HFFc6 (cell line): ENCODE results near the gene A1BG. TPM values are rescaled to one million over a fixed set of nuclear protein-coding genes. Genes with fewer than 3 reads are reported as not detected.
"Not testable (repeated sequence)": the region's sequence is repeated elsewhere in the genome, so short reads cannot be mapped to it uniquely, and the experiment has no call there.

Source experiments
- DNase-seq: peaks from one replicate; pipeline ENCODE4 v3.0.0-alpha.2; 2018
- H3K27ac Mint-ChIP-seq: 2 replicates; pipeline ENCODE4 v1.8.0; 2020; ENCODE audit warnings: mild to moderate bottlenecking, mixed read lengths
- H3K27me3 Mint-ChIP-seq: 2 replicates; pipeline ENCODE4 v1.8.0; 2021; ENCODE audit warnings: mild to moderate bottlenecking, moderate library complexity, mixed read lengths; ENCODE audit not compliant: insufficient read depth
- H3K36me3 Mint-ChIP-seq: 2 replicates; pipeline ENCODE4 v1.8.0; 2021; ENCODE audit warnings: low read depth, mixed read lengths
- H3K4me1 Mint-ChIP-seq: 2 replicates; pipeline ENCODE4 v1.8.0; 2020; ENCODE audit warnings: low read depth, mixed read lengths
- H3K4me3 Mint-ChIP-seq: 2 replicates; pipeline ENCODE4 v1.8.0; 2020; ENCODE audit warnings: mild to moderate bottlenecking, moderate library complexity, mixed read lengths
- H3K9me3 Mint-ChIP-seq: 2 replicates; pipeline ENCODE4 v1.8.0; 2020; ENCODE audit warnings: mild to moderate bottlenecking, mixed read lengths
- total RNA-seq, 6 experiments: library from RNA; stranded (reverse); fragmentation: NEBNext Ultra II Directional; extraction: Animal tissue kit (Norgen Biotek cat#: 25700); gene quantifications; 2 replicates in 1 of 6; 3 replicates in 5 of 6; pipeline ENCODE4 v1.2.3, GENCODE V29; 2021
- TF ChIP-seq, protein P1 (sequence below): fragments of 200-600 bp; sonication (generic); IDR thresholded peaks from 2 replicates; pipeline ENCODE4 v1.5.0; 2021; ENCODE audit warnings: antibody characterized with exemption, mild to moderate bottlenecking

The A1BG gene
- total RNA-seq, 6 experiments from 2014 or later = 21.2 to 36.9 (median 25.4) TPM

DNA sequence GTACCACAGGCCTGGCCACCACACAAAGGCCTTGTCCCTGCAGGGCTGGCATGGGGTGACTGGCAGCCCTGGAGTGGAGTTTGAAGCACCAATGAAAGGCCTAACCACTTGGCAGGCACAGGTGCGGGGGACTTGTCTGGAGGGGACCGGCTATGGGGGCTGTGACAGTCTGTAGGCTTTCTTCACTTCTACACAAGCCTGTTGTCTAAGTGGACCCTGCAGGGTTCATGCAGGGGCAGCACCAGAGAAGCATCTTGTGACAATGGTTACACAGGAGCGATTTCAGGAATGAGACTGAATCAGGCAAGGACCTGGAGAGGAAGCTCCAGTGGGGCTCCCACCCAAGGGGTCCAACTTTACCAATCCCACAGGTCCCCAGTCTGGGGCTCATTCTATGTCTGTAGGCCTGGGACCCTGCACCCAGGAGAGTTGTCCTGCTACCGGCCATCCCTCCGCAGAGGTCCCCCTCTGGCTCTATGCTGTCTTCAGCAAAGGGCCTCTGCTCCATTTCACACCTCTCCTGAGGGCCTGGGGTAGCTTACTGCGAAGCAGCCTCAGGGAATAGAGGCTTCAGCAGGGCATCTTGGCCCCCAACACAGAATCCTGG lies 29.8 kb upstream of the A1BG start:
- DNase-seq = no peak
- Mint-ChIP-seq H3K4me1 (peaks cover 34% of the 10 kb centered on the region), H3K9me3 (no peaks in the 10 kb centered on the region), H3K27me3 (peaks cover 9% of the 10 kb centered on the region), H3K36me3 (peaks cover 10% of the 10 kb centered on the region), H3K4me3 (no peak overlapping the region), H3K27ac (no peak overlapping the region; the same call in 1 of the 2 replicates)
- TF ChIP-seq, protein P1, sequence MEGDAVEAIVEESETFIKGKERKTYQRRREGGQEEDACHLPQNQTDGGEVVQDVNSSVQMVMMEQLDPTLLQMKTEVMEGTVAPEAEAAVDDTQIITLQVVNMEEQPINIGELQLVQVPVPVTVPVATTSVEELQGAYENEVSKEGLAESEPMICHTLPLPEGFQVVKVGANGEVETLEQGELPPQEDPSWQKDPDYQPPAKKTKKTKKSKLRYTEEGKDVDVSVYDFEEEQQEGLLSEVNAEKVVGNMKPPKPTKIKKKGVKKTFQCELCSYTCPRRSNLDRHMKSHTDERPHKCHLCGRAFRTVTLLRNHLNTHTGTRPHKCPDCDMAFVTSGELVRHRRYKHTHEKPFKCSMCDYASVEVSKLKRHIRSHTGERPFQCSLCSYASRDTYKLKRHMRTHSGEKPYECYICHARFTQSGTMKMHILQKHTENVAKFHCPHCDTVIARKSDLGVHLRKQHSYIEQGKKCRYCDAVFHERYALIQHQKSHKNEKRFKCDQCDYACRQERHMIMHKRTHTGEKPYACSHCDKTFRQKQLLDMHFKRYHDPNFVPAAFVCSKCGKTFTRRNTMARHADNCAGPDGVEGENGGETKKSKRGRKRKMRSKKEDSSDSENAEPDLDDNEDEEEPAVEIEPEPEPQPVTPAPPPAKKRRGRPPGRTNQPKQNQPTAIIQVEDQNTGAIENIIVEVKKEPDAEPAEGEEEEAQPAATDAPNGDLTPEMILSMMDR = no peak

DNA sequence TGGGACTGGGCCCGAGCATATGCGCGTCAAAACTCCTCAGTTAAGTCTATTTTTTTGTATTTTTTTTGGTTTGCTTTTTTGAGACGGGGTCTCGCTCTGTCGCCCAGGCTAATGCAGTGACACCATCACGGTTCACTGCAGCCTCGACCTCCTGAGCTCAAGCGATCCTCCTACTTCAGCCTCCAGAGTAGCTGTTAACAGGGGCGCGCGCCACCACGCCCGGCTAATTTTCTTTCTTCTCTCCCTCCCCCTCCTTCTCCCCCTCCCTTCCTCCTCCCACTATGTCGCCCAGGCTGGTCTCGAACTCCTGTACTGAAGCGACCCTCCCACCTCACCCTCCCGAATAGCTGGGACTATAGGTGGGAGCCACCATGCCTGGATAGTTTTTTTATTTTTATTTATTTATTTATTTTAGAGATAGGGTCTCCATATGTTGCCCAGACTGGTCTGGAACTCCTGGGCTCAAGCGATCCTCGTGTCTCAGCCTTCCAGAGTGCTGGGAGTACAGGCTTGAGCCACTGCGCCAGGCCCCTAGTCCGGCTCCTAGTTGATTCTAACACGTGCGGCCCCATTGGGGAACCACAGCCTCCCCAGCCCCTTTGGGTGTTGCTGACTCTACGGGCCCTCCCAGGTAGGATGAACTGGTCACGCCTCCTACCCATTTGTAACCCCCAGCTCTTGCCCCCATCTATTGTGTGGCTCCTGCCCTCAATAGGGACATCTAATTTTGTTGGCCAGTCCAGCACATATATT lies 28.3 kb upstream of the A1BG start:
- Mint-ChIP-seq H3K27me3 (no peaks in the 10 kb centered on the region; the same call in 1 of the 2 replicates), H3K4me1 (peaks cover 29% of the 10 kb centered on the region), H3K27ac (peak overlapping the region; percentile 92), H3K36me3 (no peaks in the 10 kb centered on the region), H3K4me3 (peak overlapping the region; percentile 96), H3K9me3 (no peaks in the 10 kb centered on the region)
- no peak for DNase-seq
- TF ChIP-seq, protein P1 = no peak

DNA sequence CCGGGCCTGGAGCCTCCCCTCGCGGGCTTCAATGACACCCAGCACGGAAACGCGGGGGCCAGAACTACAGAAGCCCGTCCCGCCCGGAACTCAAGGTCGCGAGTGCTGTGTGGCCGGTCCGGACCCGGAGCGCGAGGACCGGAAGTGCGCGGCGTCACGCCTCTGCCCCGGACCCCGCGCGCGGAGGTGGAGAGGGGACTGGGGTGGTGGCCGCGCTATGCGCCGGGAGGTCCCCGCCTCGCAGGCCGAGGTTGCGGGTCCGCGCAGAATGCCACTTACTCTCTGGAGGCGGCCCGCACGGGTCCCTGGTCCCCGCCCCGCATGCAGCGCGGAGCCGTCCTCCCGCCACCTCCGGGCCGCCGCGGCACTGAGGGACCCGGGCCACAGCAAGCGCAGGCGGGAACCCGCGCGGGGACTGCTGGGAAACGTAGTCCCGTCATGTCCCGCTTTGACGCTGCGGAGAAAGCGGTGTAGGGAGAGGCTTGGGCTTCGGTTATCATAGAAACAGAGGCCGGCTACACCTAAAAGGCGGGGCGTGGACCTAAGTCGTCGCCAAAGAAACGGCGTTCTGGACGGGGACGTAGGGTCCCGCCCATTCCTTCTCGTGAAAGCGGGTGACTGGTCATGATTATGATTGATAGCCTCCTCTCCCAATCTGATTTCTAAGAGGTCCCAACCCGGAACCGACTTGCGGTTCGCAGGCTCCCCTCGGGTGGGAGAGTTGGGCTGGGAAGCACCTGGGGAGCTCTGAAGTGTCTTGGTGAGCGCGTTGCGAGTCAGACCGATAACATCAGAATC lies 27.6 kb upstream of the A1BG start, which contains the start of gene ZNF837:
Gene ZNF837, minus strand, starts transcription at position 369 of the 798 bp plus-strand sequence. CDS start 11,698 bp downstream, outside the sequence.
- Mint-ChIP-seq H3K4me1 (peaks cover 26% of the 10 kb centered on the region), H3K27ac (peak within 1 kb of the TSS; percentile 92), H3K9me3 (no peaks in the 10 kb centered on the region), H3K4me3 (peak within 1 kb of the TSS; percentile 96), H3K36me3 (no peaks in the 10 kb centered on the region), H3K27me3 (no peaks in the 10 kb centered on the region; the same call in 1 of the 2 replicates)
- TF ChIP-seq, protein P1 = no peak
- DNase-seq = peak; percentile 100

DNA sequence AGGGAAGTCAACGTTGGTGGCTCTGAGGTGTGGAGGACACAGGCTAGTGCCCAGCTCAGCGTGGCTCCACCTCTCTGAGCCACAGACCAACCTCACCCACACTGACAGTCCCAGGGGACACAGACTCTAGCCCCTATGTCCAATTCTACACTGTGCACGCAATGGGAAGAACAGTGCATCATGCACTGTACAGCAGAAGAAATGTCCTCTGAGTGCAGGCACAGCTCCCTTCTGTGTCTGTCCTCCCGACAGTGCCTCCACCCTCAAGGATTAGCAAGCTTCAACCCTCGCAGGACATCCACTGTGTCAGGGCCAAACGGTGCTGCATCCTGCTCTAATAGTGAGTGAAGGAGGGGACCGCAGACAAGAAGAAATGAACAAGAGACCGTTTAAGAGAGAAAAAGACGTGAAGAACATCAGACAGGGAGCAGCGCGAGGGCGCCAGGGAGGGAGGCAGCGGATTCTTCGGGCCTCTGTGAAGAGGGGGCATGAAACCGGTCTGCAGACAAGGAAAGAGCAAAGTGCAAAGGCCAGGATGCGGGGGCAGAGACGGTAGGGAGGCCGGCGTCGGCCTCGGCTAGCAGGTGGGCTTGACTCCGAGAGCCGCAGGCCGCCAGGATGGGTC lies 26.9 kb upstream of the A1BG start:
- Mint-ChIP-seq H3K4me1 (peaks cover 19% of the 10 kb centered on the region), H3K36me3 (no peaks in the 10 kb centered on the region), H3K9me3 (no peaks in the 10 kb centered on the region), H3K27ac (peak overlapping the region; percentile 92), H3K27me3 (no peaks in the 10 kb centered on the region; the same call in 1 of the 2 replicates), H3K4me3 (peak overlapping the region; percentile 96)
- DNase-seq = no peak
- TF ChIP-seq, protein P1 = no peak

DNA sequence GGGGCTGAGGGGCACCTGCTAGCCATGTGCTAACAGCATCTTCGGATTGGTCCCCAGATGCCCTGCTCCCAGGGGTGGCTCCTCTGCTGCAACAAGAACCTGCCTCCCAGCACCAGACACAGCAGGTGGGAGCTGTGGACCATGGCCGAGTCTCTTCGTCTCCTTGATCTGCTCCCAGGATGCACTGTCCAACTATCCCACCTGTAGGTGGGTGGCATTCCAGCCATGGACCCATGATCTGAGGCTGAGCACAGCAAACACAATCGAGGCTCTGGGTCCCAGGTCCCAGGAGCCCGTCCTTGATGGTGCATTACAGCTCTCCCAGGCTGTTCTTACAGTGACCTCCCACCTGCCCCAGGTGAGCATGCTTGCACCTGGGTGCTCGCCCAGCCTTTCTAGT lies 26.0 kb upstream of the A1BG start:
- Mint-ChIP-seq H3K36me3 (no peaks in the 10 kb centered on the region), H3K4me1 (peaks cover 17% of the 10 kb centered on the region), H3K4me3 (peak overlapping the region; percentile 96), H3K27me3 (peaks cover 1% of the 10 kb centered on the region), H3K9me3 (no peaks in the 10 kb centered on the region), H3K27ac (peak overlapping the region; percentile 92; the same call in 1 of the 2 replicates)
- no peak for DNase-seq
- TF ChIP-seq, protein P1 = no peak

DNA sequence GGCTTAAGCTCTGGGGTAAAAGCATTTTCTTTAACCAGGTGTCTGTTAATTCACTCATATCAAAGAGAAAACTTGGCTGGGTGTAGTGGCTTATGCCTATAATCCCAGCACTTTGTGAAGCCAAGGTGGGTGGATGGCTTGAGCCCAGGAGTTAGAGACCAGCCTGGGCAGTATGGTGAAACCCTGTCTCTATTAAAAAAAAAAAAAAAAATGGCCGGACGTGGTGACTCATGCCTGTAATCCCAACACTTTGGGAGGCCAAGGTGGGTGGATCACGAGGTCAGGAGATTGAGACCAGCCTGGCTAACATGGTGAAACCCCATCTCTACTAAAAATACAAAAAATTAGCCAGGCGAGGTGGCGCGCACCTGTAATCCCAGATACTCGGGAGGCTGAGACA lies 23.4 kb upstream of the A1BG start:
- not testable (repeated sequence) for DNase-seq, H3K9me3 Mint-ChIP-seq, H3K36me3 Mint-ChIP-seq, H3K27me3 Mint-ChIP-seq, H3K27ac Mint-ChIP-seq, H3K4me3 Mint-ChIP-seq
- peaks cover 12% of the 10 kb centered on the region for H3K4me1 Mint-ChIP-seq
